Measurements from ENCODE around the gene LPAR1.

Gene LPAR1

GRCh38 chr9:110926828-110927487 lies 111.3 kb downstream of the LPAR1 start:
- Histone ChIP-seq H3K4me3 (no peak overlapping the region), H3K4me1 (no peaks in the 10 kb centered on the region), H3K36me3 (replicated peaks) (no peaks in the 10 kb centered on the region), H3K27me3 (ENCODE audit: low read depth) (no peaks in the 10 kb centered on the region), H3K9me3 (no peaks in the 10 kb centered on the region)
- in situ Hi-C loops (cut with MboI; ENCODE audit: low sequenced_read_pairs) = no loop called here
- no peak for DNase-seq (ENCODE audit: low spot score in 2 of 2)

DNA sequence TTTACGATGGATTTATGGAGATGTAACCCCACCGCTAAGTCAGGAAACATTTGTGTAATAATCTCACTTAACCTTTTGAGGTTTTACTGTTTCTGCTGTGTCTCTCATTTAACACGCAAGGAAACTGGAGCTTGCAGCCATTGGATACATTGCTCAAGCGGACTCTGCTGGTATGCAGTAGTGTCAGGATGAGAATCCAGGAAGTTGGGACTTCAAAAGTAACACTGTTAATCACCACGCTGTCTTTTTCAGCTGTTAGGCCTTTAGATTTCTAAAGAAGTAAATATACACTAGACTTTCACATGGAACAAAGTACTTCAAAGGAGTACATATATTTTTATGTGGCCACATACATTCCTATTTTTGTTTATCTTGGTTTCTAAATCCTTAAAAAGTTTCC lies 114.7 kb downstream of the LPAR1 start:
- in situ Hi-C loops (cut with MboI; ENCODE audit: low sequenced_read_pairs) = no loop called here
- H3K9me3 ChIP-seq = no peaks in the 10 kb centered on the region
- no peaks in the 10 kb centered on the region for H3K36me3 ChIP-seq (replicated peaks)
- no peaks in the 10 kb centered on the region for H3K4me1 ChIP-seq
- H3K4me3 ChIP-seq = no peak overlapping the region
- DNase-seq (ENCODE audit: low spot score in 2 of 2) = no peak
- no peaks in the 10 kb centered on the region for H3K27me3 ChIP-seq (ENCODE audit: low read depth)

DNA sequence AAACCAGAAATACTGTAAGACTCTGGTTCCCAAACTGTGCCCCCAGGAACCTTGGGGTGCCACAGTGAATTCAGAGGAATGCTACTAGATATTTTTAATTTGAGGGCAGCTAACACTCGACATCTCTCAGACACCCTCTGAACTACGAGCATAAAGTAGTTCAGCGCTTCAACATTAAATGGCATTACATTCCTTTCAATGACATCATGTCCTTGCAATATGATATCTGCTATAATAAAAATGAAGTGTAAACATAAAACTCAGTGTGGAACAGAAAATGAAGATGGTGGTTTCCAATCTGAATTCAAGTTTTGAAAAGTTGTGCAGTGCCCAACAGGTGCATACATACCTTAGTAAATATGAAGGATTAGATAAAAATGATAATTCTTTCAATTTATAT lies 116.1 kb downstream of the LPAR1 start:
- H3K36me3 ChIP-seq (replicated peaks) = no peaks in the 10 kb centered on the region
- H3K4me1 ChIP-seq = no peaks in the 10 kb centered on the region
- no peak overlapping the region for H3K4me3 ChIP-seq
- DNase-seq (ENCODE audit: low spot score in 2 of 2) = no peak
- H3K9me3 ChIP-seq = no peaks in the 10 kb centered on the region
- in situ Hi-C loops (cut with MboI; ENCODE audit: low sequenced_read_pairs) = no loop called here
- H3K27me3 ChIP-seq (ENCODE audit: low read depth) = no peaks in the 10 kb centered on the region

- H3K4me3 ChIP-seq = no peak overlapping the region
- no peak for DNase-seq (ENCODE audit: low spot score in 2 of 2)
- no peaks in the 10 kb centered on the region for H3K27me3 ChIP-seq (ENCODE audit: low read depth)
- no peaks in the 10 kb centered on the region for H3K9me3 ChIP-seq
- H3K4me1 ChIP-seq = no peaks in the 10 kb centered on the region
- in situ Hi-C loops (cut with MboI; ENCODE audit: low sequenced_read_pairs) = no loop called here
- no peaks in the 10 kb centered on the region for H3K36me3 ChIP-seq (replicated peaks)
Measured at GRCh38 chr9:110921705-110922104, 116.6 kb downstream of the LPAR1 start.

GRCh38 chr9:110919609-110920008 lies 118.7 kb downstream of the LPAR1 start:
- no peaks in the 10 kb centered on the region for H3K4me1 ChIP-seq
- H3K27me3 ChIP-seq (ENCODE audit: low read depth) = no peaks in the 10 kb centered on the region
- no peak overlapping the region for H3K4me3 ChIP-seq
- no peaks in the 10 kb centered on the region for H3K36me3 ChIP-seq (replicated peaks)
- no peak for DNase-seq (ENCODE audit: low spot score in 2 of 2)
- in situ Hi-C loops (cut with MboI; ENCODE audit: low sequenced_read_pairs) = no loop called here
- H3K9me3 ChIP-seq = no peaks in the 10 kb centered on the region

- Histone ChIP-seq H3K4me3 (no peak overlapping the region), H3K27me3 (ENCODE audit: low read depth) (no peaks in the 10 kb centered on the region), H3K9me3 (no peaks in the 10 kb centered on the region), H3K4me1 (no peaks in the 10 kb centered on the region), H3K36me3 (replicated peaks) (no peaks in the 10 kb centered on the region)
- DNase-seq (ENCODE audit: low spot score in 2 of 2) = no peak
- in situ Hi-C loops (cut with MboI; ENCODE audit: low sequenced_read_pairs) = no loop called here
Measured at GRCh38 chr9:110919050-110919435, 119.2 kb downstream of the LPAR1 start.

GRCh38 chr9:110918316-110919049 lies 119.8 kb downstream of the LPAR1 start:
- Histone ChIP-seq H3K36me3 (replicated peaks) (no peaks in the 10 kb centered on the region), H3K4me1 (no peaks in the 10 kb centered on the region), H3K9me3 (no peaks in the 10 kb centered on the region), H3K4me3 (no peak overlapping the region), H3K27me3 (ENCODE audit: low read depth) (no peaks in the 10 kb centered on the region)
- in situ Hi-C loops (cut with MboI; ENCODE audit: low sequenced_read_pairs) = no loop called here
- DNase-seq (ENCODE audit: low spot score in 2 of 2) = no peak

DNA sequence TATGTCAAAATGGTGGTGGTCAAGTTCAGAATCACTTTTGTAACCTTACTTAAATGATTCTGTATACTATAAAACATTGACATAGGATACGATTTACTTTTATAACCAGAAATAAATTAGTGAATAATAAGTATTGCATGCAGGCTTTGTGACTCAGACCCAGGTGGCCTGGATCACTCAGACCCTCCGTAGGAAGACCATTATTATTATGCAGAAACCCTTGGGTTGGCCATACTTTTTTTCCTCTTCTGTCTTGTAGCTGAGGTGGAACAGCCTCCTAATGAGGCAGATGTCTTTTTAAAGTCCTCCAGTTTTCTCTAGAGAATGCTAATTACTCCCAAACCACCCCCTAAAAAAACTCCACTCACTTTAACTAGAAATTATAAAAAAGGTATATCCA lies 121.9 kb downstream of the LPAR1 start:
- in situ Hi-C loops (cut with MboI; ENCODE audit: low sequenced_read_pairs) = no loop called here
- Histone ChIP-seq H3K27me3 (ENCODE audit: low read depth) (no peaks in the 10 kb centered on the region), H3K4me1 (no peaks in the 10 kb centered on the region), H3K9me3 (no peaks in the 10 kb centered on the region), H3K36me3 (replicated peaks) (no peaks in the 10 kb centered on the region), H3K4me3 (no peak overlapping the region)
- no peak for DNase-seq (ENCODE audit: low spot score in 2 of 2)

- Histone ChIP-seq H3K4me3 (no peak overlapping the region), H3K4me1 (no peaks in the 10 kb centered on the region), H3K9me3 (no peaks in the 10 kb centered on the region), H3K27me3 (ENCODE audit: low read depth) (no peaks in the 10 kb centered on the region), H3K36me3 (replicated peaks) (no peaks in the 10 kb centered on the region)
- in situ Hi-C loops (cut with MboI; ENCODE audit: low sequenced_read_pairs) = no loop called here
- DNase-seq (ENCODE audit: low spot score in 2 of 2) = no peak
Measured at GRCh38 chr9:110912419-110913291, 125.6 kb downstream of the LPAR1 start.

- no peaks in the 10 kb centered on the region for H3K27me3 ChIP-seq (ENCODE audit: low read depth)
- no peak for DNase-seq (ENCODE audit: low spot score in 2 of 2)
- H3K4me1 ChIP-seq = no peaks in the 10 kb centered on the region
- H3K4me3 ChIP-seq = no peak overlapping the region
- in situ Hi-C loops (cut with MboI; ENCODE audit: low sequenced_read_pairs) = no loop called here
- H3K9me3 ChIP-seq = no peaks in the 10 kb centered on the region
- no peaks in the 10 kb centered on the region for H3K36me3 ChIP-seq (replicated peaks)
Measured at GRCh38 chr9:110911659-110912418, 126.4 kb downstream of the LPAR1 start.

GRCh38 chr9:110908894-110909293 lies 129.4 kb downstream of the LPAR1 start:
- in situ Hi-C loops (cut with MboI; ENCODE audit: low sequenced_read_pairs) = no loop called here

GRCh38 chr9:110900917-110901316 lies 137.4 kb downstream of the LPAR1 start:
- Histone ChIP-seq H3K4me1 (no peaks in the 10 kb centered on the region), H3K9me3 (no peaks in the 10 kb centered on the region), H3K27me3 (ENCODE audit: low read depth) (no peaks in the 10 kb centered on the region), H3K4me3 (no peak overlapping the region), H3K36me3 (replicated peaks) (no peaks in the 10 kb centered on the region)
- DNase-seq (ENCODE audit: low spot score in 2 of 2) = no peak
- in situ Hi-C loops (cut with MboI; ENCODE audit: low sequenced_read_pairs) = no loop called here

More at GRCh38 chr9:110908894-110909293, 129.4 kb downstream of the LPAR1 start:
- Histone ChIP-seq H3K4me1 (no peaks in the 10 kb centered on the region), H3K36me3 (replicated peaks) (no peaks in the 10 kb centered on the region), H3K27me3 (ENCODE audit: low read depth) (0 out of 2 replicates have a peak, but pooled peaks cover 3% of the 10 kb centered on the region), H3K9me3 (no peaks in the 10 kb centered on the region), H3K4me3 (no peak overlapping the region)
- DNase-seq (ENCODE audit: low spot score in 2 of 2) = no peak

DNA sequence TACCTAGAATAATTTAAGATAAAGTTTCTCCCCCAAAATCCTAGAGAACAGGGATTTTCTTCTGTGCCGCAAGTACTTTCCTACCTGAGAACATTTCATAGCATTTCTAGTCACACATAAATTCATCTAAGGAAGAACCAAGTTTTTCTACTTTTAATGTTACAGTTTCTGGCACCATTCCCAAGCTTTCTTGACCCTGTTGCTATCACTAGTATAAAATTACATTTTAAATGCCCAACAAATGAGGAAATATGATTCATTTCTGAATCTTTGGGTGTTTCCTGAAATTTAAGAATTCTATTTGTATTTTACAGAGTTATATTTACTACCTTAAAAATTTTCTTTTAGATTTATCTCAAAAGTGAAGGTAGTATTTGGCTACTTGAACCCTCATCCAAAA lies 137.8 kb downstream of the LPAR1 start:
- no peaks in the 10 kb centered on the region for H3K36me3 ChIP-seq (replicated peaks)

More for the DNA sequence above, 137.8 kb downstream of the LPAR1 start:
- no peaks in the 10 kb centered on the region for H3K9me3 ChIP-seq
- no peaks in the 10 kb centered on the region for H3K27me3 ChIP-seq (ENCODE audit: low read depth)
- in situ Hi-C loops (cut with MboI; ENCODE audit: low sequenced_read_pairs) = no loop called here
- no peak for DNase-seq (ENCODE audit: low spot score in 2 of 2)
- no peak overlapping the region for H3K4me3 ChIP-seq
- no peaks in the 10 kb centered on the region for H3K4me1 ChIP-seq

Measured in HAP-1 (cell line).